ENCODE results near the gene ULK1. TPM values are rescaled to one million over a fixed set of nuclear protein-coding genes. Genes with fewer than 3 reads are reported as not detected.
"Not testable (repeated sequence)": the region's sequence is repeated elsewhere in the genome, so short reads cannot be mapped to it uniquely, and the experiment has no call there.

Gene ULK1
- total RNA-seq, 4 donors from 2014 or later, result 17.5 to 140 (median 28.0) TPM

GRCh38 chr12:131949431-131950181 lies 55.2 kb downstream of the ULK1 start, which contains the start of gene EP400:
EP400 (plus strand) TSS chr12:131949942; CDS start chr12:131960620, 10,678 bp downstream.
- TF ChIP-seq CTCF (IDR thresholded peaks at IDR 0.05) (peak in 4 of 5 experiments; percentile 21 to 65 (median 38)), POLR2AphosphoS5 (IDR thresholded peaks at IDR 0.05) (peak in 2 of 3 donors; percentile 68 to 69), EP300 (IDR thresholded peaks at IDR 0.05; ENCODE audit: low read depth) (no peak), POLR2A (IDR thresholded peaks at IDR 0.05) (peak; percentile 39)
- no peaks in the 10 kb centered on the region for H3K27me3 ChIP-seq
- peak; percentile 98 for DNase-seq
- no peaks in the 10 kb centered on the region for H3K9me3 ChIP-seq
- no peaks in the 10 kb centered on the region for H3K36me3 ChIP-seq
- peak within 1 kb of the TSS; percentile 86 to 100 (median 94) for H3K4me3 ChIP-seq
- intact Hi-C loops (cut with DNase I; ENCODE audit: low total_unique reads) (loop anchor here (1.0 kb wide), 1 partner anchor 54 kb away; no protein-coding TSS in a partner anchor), in situ Hi-C loops (cut with MboI; ENCODE audit: low pct_ligation_motif_present in 1 of 4, low pct_unique_long_range_greater_than_20kb in 1 of 4, low sequenced_read_pairs in 3 of 4) (no loop called here)
- 4% methylated on average over 41 of the region's 97 CpGs; no CpG with 5 or more reads in 1 of the 2 donors for WGBS, 2 donors (ENCODE audit: low coverage in 1 of 2)
- peaks cover 7 to 31% (median 18%) of the 10 kb centered on the region in 4 donors for H3K4me1 ChIP-seq
- H3K27ac ChIP-seq, result peak within 1 kb of the TSS; percentile 81 to 93 (median 91)

GRCh38 chr12:131950182-131950913 lies 55.9 kb downstream of the ULK1 start:
- peak; percentile 31 for DNase-seq
- peak overlapping the region; percentile 86 to 100 (median 94) for H3K4me3 ChIP-seq
- H3K27ac ChIP-seq, result peak overlapping the region; percentile 81 to 93 (median 91)
- no peaks in the 10 kb centered on the region for H3K36me3 ChIP-seq
- TF ChIP-seq CTCF (IDR thresholded peaks at IDR 0.05) (no peak), POLR2AphosphoS5 (IDR thresholded peaks at IDR 0.05) (no peak), EP300 (IDR thresholded peaks at IDR 0.05; ENCODE audit: low read depth) (no peak), POLR2A (IDR thresholded peaks at IDR 0.05) (no peak)
- no peaks in the 10 kb centered on the region for H3K27me3 ChIP-seq
- in situ Hi-C loops (cut with MboI; ENCODE audit: low pct_ligation_motif_present in 1 of 4, low pct_unique_long_range_greater_than_20kb in 1 of 4, low sequenced_read_pairs in 3 of 4), result no loop called here
- intact Hi-C loops (cut with DNase I; ENCODE audit: low total_unique reads), result no loop called here
- H3K9me3 ChIP-seq, result no peaks in the 10 kb centered on the region
- WGBS, 2 donors (ENCODE audit: low coverage in 1 of 2), result 2 to 5% methylated on average over 9 to 22 of the region's 79 CpGs
- peaks cover 7 to 31% (median 18%) of the 10 kb centered on the region in 4 donors for H3K4me1 ChIP-seq

GRCh38 chr12:131953810-131954209 lies 59.4 kb downstream of the ULK1 start:
- in situ Hi-C loops (cut with MboI; ENCODE audit: low pct_ligation_motif_present in 1 of 4, low pct_unique_long_range_greater_than_20kb in 1 of 4, low sequenced_read_pairs in 3 of 4); H3K4me3 ChIP-seq; H3K36me3 ChIP-seq; DNase-seq; H3K9me3 ChIP-seq; H3K27me3 ChIP-seq; intact Hi-C loops (cut with DNase I; ENCODE audit: low total_unique reads); H3K27ac ChIP-seq: not testable (repeated sequence)
- 94 to 95% methylated on average over 8 to 9 of the region's 9 CpGs for WGBS, 2 donors (ENCODE audit: low coverage in 1 of 2)
- peaks cover 7 to 53% (median 36%) of the 10 kb centered on the region in 4 donors for H3K4me1 ChIP-seq

GRCh38 chr12:131954460-131954859 lies 60.0 kb downstream of the ULK1 start:
- 94% methylated on average over 9 to 13 of the region's 13 CpGs for WGBS, 2 donors (ENCODE audit: low coverage in 1 of 2)

GRCh38 chr12:131959116-131959515 lies 64.7 kb downstream of the ULK1 start:
- peaks cover 0 to 4% (median 0%) of the 10 kb centered on the region in 4 donors for H3K36me3 ChIP-seq
- intact Hi-C loops (cut with DNase I; ENCODE audit: low total_unique reads) (no loop called here), in situ Hi-C loops (cut with MboI; ENCODE audit: low pct_ligation_motif_present in 1 of 4, low pct_unique_long_range_greater_than_20kb in 1 of 4, low sequenced_read_pairs in 3 of 4) (no loop called here)
- WGBS, 2 donors (ENCODE audit: low coverage in 1 of 2), result 85% methylated on average over 4 of the region's 4 CpGs; no CpG with 5 or more reads in 1 of the 2 donors
- no peak overlapping the region for H3K27ac ChIP-seq
- TF ChIP-seq EP300 (IDR thresholded peaks at IDR 0.05; ENCODE audit: low read depth) (no peak), POLR2A (IDR thresholded peaks at IDR 0.05) (no peak), POLR2AphosphoS5 (IDR thresholded peaks at IDR 0.05) (no peak), CTCF (IDR thresholded peaks at IDR 0.05) (no peak)
- no peaks in the 10 kb centered on the region for H3K9me3 ChIP-seq
- H3K27me3 ChIP-seq, result no peaks in the 10 kb centered on the region
- DNase-seq, result no peak
- peaks cover 0 to 31% (median 23%) of the 10 kb centered on the region in 4 donors for H3K4me1 ChIP-seq
- H3K4me3 ChIP-seq, result no peak overlapping the region

More at GRCh38 chr12:131954460-131954859, 60.0 kb downstream of the ULK1 start:
- DNase-seq; in situ Hi-C loops (cut with MboI; ENCODE audit: low pct_ligation_motif_present in 1 of 4, low pct_unique_long_range_greater_than_20kb in 1 of 4, low sequenced_read_pairs in 3 of 4); H3K9me3 ChIP-seq; intact Hi-C loops (cut with DNase I; ENCODE audit: low total_unique reads); H3K36me3 ChIP-seq; H3K27me3 ChIP-seq; H3K4me3 ChIP-seq; H3K27ac ChIP-seq: not testable (repeated sequence)
- peaks cover 7 to 48% (median 33%) of the 10 kb centered on the region in 4 donors for H3K4me1 ChIP-seq
